Brain microvascular endothelial cell (primary cell): ENCODE measurements around the gene KRTAP4-16.
"Not testable (repeated sequence)": the region's sequence is repeated elsewhere in the genome, so short reads cannot be mapped to it uniquely, and the experiment has no call there.

Experiments
- DNase-seq: peaks from one replicate; pipeline ENCODE4 v3.0.0-alpha.2; 2020
- H3K27ac ChIP-seq: fragments of 250-450 bp; sonication (Bioruptor Pico); 2 replicates; pipeline ENCODE4 v1.5.1; 2020; ENCODE audit warnings: mild to moderate bottlenecking, moderate library complexity
- H3K27me3 ChIP-seq: fragments of 250-450 bp; sonication (Bioruptor Pico); replicated peaks from 2 replicates; pipeline ENCODE4 v1.5.1; 2020; ENCODE audit warnings: mild to moderate bottlenecking
- H3K36me3 ChIP-seq: fragments of 250-450 bp; sonication (Bioruptor Pico); replicated peaks from 2 replicates; pipeline ENCODE4 v1.5.1; 2020; ENCODE audit warnings: mild to moderate bottlenecking
- H3K4me3 ChIP-seq: 2 replicates; pipeline ENCODE4 v1.5.1; 2011; ENCODE audit warnings: low read depth, mild to moderate bottlenecking, control low read depth, low read length, moderate library complexity
- CTCF ChIP-seq: IDR thresholded peaks from 2 replicates; pipeline ENCODE4 v1.5.1; 2011; ENCODE audit warnings: low read depth, mild to moderate bottlenecking, moderate library complexity, low read length, control low read depth, inconsistent platforms; ENCODE audit errors: missing control alignments
- in situ Hi-C: cut with HindIII; loops from 2 replicates; pipeline ENCODE4 v1.10.0; 2017; ENCODE audit warnings: low sequenced_read_pairs, low pct_ligation_motif_present

Gene KRTAP4-16

GRCh38 chr17:41118721-41119120 lies 16.7 kb upstream of the KRTAP4-16 start:
- Histone ChIP-seq H3K36me3 (no peaks in the 10 kb centered on the region), H3K27me3 (no peaks in the 10 kb centered on the region), H3K27ac (no peak overlapping the region), H3K4me3 (no peak overlapping the region)
- peak; percentile 12 for DNase-seq
- in situ Hi-C loops: no loop called here
- TF ChIP-seq CTCF: no peak

- H3K27me3 ChIP-seq, H3K36me3 ChIP-seq, H3K27ac ChIP-seq, DNase-seq, H3K4me3 ChIP-seq, in situ Hi-C loops: not testable (repeated sequence)
These were observed 15.9 kb upstream of the KRTAP4-16 start, which contains the start of gene KRTAP4-11 for GRCh38 chr17:41117846-41118386. TSS of gene KRTAP4-11 (minus strand) at chr17:41118373. CDS start at chr17:41118315, 58 bp downstream.

- no peak for TF ChIP-seq CTCF
- no peak overlapping the region for H3K27ac ChIP-seq
- no peak overlapping the region for H3K4me3 ChIP-seq
- H3K36me3 ChIP-seq: no peaks in the 10 kb centered on the region
- in situ Hi-C loops: no loop called here
- no peaks in the 10 kb centered on the region for H3K27me3 ChIP-seq
- DNase-seq: no peak
These were observed 14.3 kb upstream of the KRTAP4-16 start for GRCh38 chr17:41116297-41116696.

- no peaks in the 10 kb centered on the region for H3K36me3 ChIP-seq
- no peak for DNase-seq
- in situ Hi-C loops: no loop called here
- H3K4me3 ChIP-seq: no peak overlapping the region
- H3K27ac ChIP-seq: no peak overlapping the region
- no peak for TF ChIP-seq CTCF
- no peaks in the 10 kb centered on the region for H3K27me3 ChIP-seq
These were observed 9.3 kb upstream of the KRTAP4-16 start for GRCh38 chr17:41111151-41111885.

- H3K36me3 ChIP-seq, H3K27me3 ChIP-seq, in situ Hi-C loops, H3K27ac ChIP-seq, H3K4me3 ChIP-seq, DNase-seq: not testable (repeated sequence)
These were observed 6.8 kb upstream of the KRTAP4-16 start for GRCh38 chr17:41108728-41109386.

GRCh38 chr17:41107941-41108450 lies 6.0 kb upstream of the KRTAP4-16 start:
- Histone ChIP-seq H3K36me3 (no peaks in the 10 kb centered on the region), H3K27ac (no peak overlapping the region), H3K4me3 (no peak overlapping the region), H3K27me3 (no peaks in the 10 kb centered on the region)
- in situ Hi-C loops: no loop called here
- no peak for TF ChIP-seq CTCF
- no peak for DNase-seq

- DNase-seq, H3K4me3 ChIP-seq, H3K27ac ChIP-seq, H3K27me3 ChIP-seq, in situ Hi-C loops, H3K36me3 ChIP-seq: not testable (repeated sequence)
These were observed 3.3 kb upstream of the KRTAP4-16 start, which contains the start of gene KRTAP4-9 for GRCh38 chr17:41105347-41105746. TSS of gene KRTAP4-9 (plus strand) at chr17:41105389. CDS start at chr17:41105389, 0 bp downstream.

- DNase-seq: peak; percentile 56
- H3K36me3 ChIP-seq, in situ Hi-C loops, H3K27ac ChIP-seq, H3K27me3 ChIP-seq, H3K4me3 ChIP-seq: not testable (repeated sequence)
These were observed 2.5 kb upstream of the KRTAP4-16 start for GRCh38 chr17:41104386-41105038.
